Endothelial cell of umbilical vein (primary cell): ENCODE measurements around the gene CACNA1C. TPM values are rescaled to one million over a fixed set of nuclear protein-coding genes. Genes with fewer than 3 reads are reported as not detected.

Experiments used
- BruUV-seq: library from RNA; stranded (reverse); fragments of 400-500 nt; replicated peaks from 2 replicates; lab custom pipeline; 2021; lab: Mats Ljungman, UMichigan
- CTCF ChIA-PET: fragments of 300-600, 350-600 bp; sonication (Branson Sonifier 250); formaldehyde crosslinking; loops from one replicate; lab custom pipeline; 2021; ENCODE audit warnings: antibody characterized with exemption, inconsistent platforms; lab: Charles Lee
- POLR2A ChIA-PET: fragments of 300-600, 350-600 bp; sonication (Branson Sonifier 250); formaldehyde crosslinking; loops from one replicate; lab custom pipeline; 2021; ENCODE audit warnings: antibody characterized with exemption, inconsistent platforms; lab: Charles Lee
- DNase-seq: peaks from one replicate; pipeline ENCODE4 v3.0.0-alpha.2; 2011; ENCODE audit warnings: low read depth, low spot score
- FAIRE-seq: peaks from 2 replicates; lab custom pipeline; 2011; peaks lifted over from hg19 to GRCh38; lab: Jason Lieb, UNC
- H2AFZ ChIP-seq: 2 replicates; pipeline ENCODE4 v1.6.0; 2012; ENCODE audit warnings: low read depth, low read length, control low read depth, inconsistent platforms
- H3K27ac ChIP-seq: 2 replicates; pipeline ENCODE4 v1.5.1; 2011; ENCODE audit warnings: low read depth, mild to moderate bottlenecking, control low read depth, low read length, moderate library complexity; ENCODE audit not compliant: insufficient read depth
- H3K27me3 ChIP-seq, 2 experiments: 2 replicates each; pipeline versions ENCODE4 v1.6.0 to v1.6.1; 2011; ENCODE audit warnings: low read length in 2 of 2, mixed read lengths in 1 of 2; ENCODE audit not compliant: control insufficient read depth in 2 of 2, insufficient read depth in 2 of 2
- H3K36me3 ChIP-seq, 2 experiments: 2 replicates in 1 of 2; 3 replicates in 1 of 2; pipeline ENCODE4 v1.5.1; 2011; ENCODE audit warnings: low read length in 2 of 2, mild to moderate bottlenecking in 1 of 2, moderate library complexity in 1 of 2; ENCODE audit not compliant: control insufficient read depth in 2 of 2, insufficient read depth in 2 of 2; ENCODE audit errors: extremely low read depth in 1 of 2
- H3K4me1 ChIP-seq: 3 replicates; pipeline ENCODE4 v1.5.1; 2011; ENCODE audit warnings: mild to moderate bottlenecking, low read length; ENCODE audit not compliant: control insufficient read depth, insufficient read depth; ENCODE audit errors: extremely low read depth
- H3K4me2 ChIP-seq: 2 replicates; pipeline ENCODE4 v1.6.1; 2011; ENCODE audit warnings: low read length, control low read depth, mixed read lengths; ENCODE audit not compliant: insufficient read depth
- H3K4me3 ChIP-seq, 3 experiments: fragments of 200-600 bp in 1 of 3; sonication (generic), shearing (Covaris generic) in 1 of 3; replicated peaks in 1 of 3; 2 replicates each; pipeline ENCODE4 v1.5.1; 2011 to 2016; ENCODE audit warnings: control low read depth in 3 of 3, low read length in 3 of 3, mild to moderate bottlenecking in 2 of 3, inconsistent platforms in 1 of 3, low read depth in 1 of 3, moderate library complexity in 1 of 3; ENCODE audit not compliant: insufficient read depth in 1 of 3
- H3K79me2 ChIP-seq: 2 replicates; pipeline ENCODE4 v1.6.0; 2012; ENCODE audit warnings: low read length, inconsistent platforms; ENCODE audit not compliant: control insufficient read depth, insufficient read depth
- H3K9ac ChIP-seq: replicated peaks from 2 replicates; pipeline ENCODE3; 2011; ENCODE audit warnings: low read length, control low read depth; ENCODE audit not compliant: insufficient read depth; ENCODE audit errors: extremely low read depth
- H3K9me1 ChIP-seq: replicated peaks from 3 replicates; pipeline ENCODE4 v1.6.0; 2011; ENCODE audit warnings: mild to moderate bottlenecking, low read length; ENCODE audit not compliant: control insufficient read depth, insufficient read depth; ENCODE audit errors: extremely low read depth
- H3K9me3 ChIP-seq: replicated peaks from 2 replicates; pipeline ENCODE4 v1.5.1; 2012; ENCODE audit warnings: low read length, inconsistent platforms; ENCODE audit not compliant: control insufficient read depth, insufficient read depth
- H4K20me1 ChIP-seq: replicated peaks from 2 replicates; pipeline ENCODE3; 2011; ENCODE audit warnings: mild to moderate bottlenecking, low read length; ENCODE audit not compliant: control insufficient read depth, insufficient read depth; ENCODE audit errors: extremely low read depth
- EZH2 ChIP-seq: IDR thresholded peaks from 2 replicates; pipeline ENCODE4 v1.6.1; 2012; ENCODE audit warnings: borderline replicate concordance, low read depth, mild to moderate bottlenecking, moderate library complexity, low read length, inconsistent platforms; ENCODE audit not compliant: severe bottlenecking
- FOS ChIP-seq: IDR thresholded peaks from 2 replicates; pipeline ENCODE4 v1.6.1; 2011; ENCODE audit warnings: mild to moderate bottlenecking, low read length, moderate library complexity, borderline replicate concordance; ENCODE audit not compliant: insufficient read depth
- GATA2 ChIP-seq: IDR thresholded peaks from 2 replicates; pipeline ENCODE4 v1.7.0; 2011; ENCODE audit warnings: low read depth, mild to moderate bottlenecking, moderate library complexity, mixed read lengths, low read length; ENCODE audit not compliant: insufficient read length, insufficient read depth
- JUN ChIP-seq: IDR thresholded peaks from 2 replicates; pipeline ENCODE4 v1.6.1; 2011; ENCODE audit warnings: borderline replicate concordance, low read depth; ENCODE audit not compliant: insufficient read length, insufficient read depth
- MYC ChIP-seq: IDR thresholded peaks from one replicate; pipeline ENCODE4 v1.6.1; 2011; ENCODE audit warnings: mild to moderate bottlenecking, low read depth, low read length
- POLR2A ChIP-seq: IDR thresholded peaks from 2 replicates; pipeline ENCODE4 v1.6.1; 2012; ENCODE audit warnings: low read depth, mild to moderate bottlenecking, control low read depth, low read length
- POLR2AphosphoS5 ChIP-seq: IDR thresholded peaks from 2 replicates; pipeline ENCODE4 v1.6.1; 2012; ENCODE audit warnings: low read depth, mild to moderate bottlenecking, control low read depth, low read length, moderate library complexity; ENCODE audit not compliant: insufficient read depth
- dilution Hi-C: fragments of 300-500 bp; cut with MboI; formaldehyde crosslinking; loops from one replicate; pipeline ENCODE4 v1.15.0; 2019; ENCODE audit warnings: low sequenced_read_pairs; ENCODE audit not compliant: extremely low pct_ligation_motif_present
- intact Hi-C: fragments of 100-400 bp; cut with micrococcal nuclease; formaldehyde crosslinking; loops from one replicate; pipeline ENCODE4 v1.10.0; 2022
- polyA plus RNA-seq, 4 experiments: library from polyadenylated mRNA; depleted of rRNA in 3 of 4; stranded (reverse) in 3 of 4; unstranded in 1 of 4; fragments of >200 nt; gene quantifications; 2 replicates each; pipeline versions ENCODE4 v1.2.1 to v1.2.3, GENCODE V29; 2011 to 2012; ENCODE audit warnings: missing spikeins in 1 of 4
- total RNA-seq: library from RNA; stranded (reverse); gene quantifications from 2 replicates; pipeline ENCODE4 v1.2.3, GENCODE V29; 2021
- TF ChIP-seq, protein P1 (sequence below): IDR thresholded peaks from 2 replicates; pipeline ENCODE4 v1.6.1; 2011; ENCODE audit not compliant: insufficient read depth, insufficient read length
- TF ChIP-seq, protein P2 (sequence below), 2 donors: IDR thresholded peaks; 1 replicate in 1 of 2; 2 replicates in 1 of 2; pipeline ENCODE4 v1.5.1; 2011; ENCODE audit warnings: low read length in 2 of 2, mild to moderate bottlenecking in 2 of 2, moderate library complexity in 2 of 2, control low read depth in 1 of 2, inconsistent platforms in 1 of 2, low read depth in 1 of 2; ENCODE audit not compliant: insufficient read depth in 1 of 2; ENCODE audit errors: extremely low read depth in 1 of 2

CACNA1C gene
- total and polyA plus RNA-seq, 2 donors (not counting 3 experiments of a cell fraction or from before 2014, with no cell fraction given): not detected

DNA sequence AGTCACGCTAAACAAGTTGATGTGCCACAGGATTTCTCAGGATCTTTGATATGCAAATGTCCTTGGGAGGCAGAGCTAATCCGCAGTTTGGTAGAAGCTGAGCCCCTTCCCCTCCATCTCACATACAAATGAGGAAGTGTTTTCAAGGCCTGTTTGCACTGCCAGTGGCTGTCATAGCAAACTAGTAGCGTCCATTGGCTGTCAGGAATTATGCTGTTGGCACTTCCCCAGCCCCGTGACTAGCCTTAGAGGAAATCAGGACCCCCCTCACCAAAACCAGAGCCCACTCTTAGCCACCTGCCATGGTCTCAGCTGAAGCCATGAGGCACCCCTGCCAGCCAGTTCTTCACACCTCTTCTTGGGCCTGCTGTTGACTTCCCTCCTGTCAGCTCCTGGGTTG, 253.9 kb downstream of the CACNA1C start:
- no peaks in the 10 kb centered on the region for H4K20me1 ChIP-seq
- FAIRE-seq (no peak), DNase-seq (no peak)
- CTCF ChIA-PET: interaction anchor here (1.1 kb wide), 1 partner anchor 13 kb away, joined by 3 read pairs; no protein-coding TSS in a partner anchor
- intact Hi-C loops (no loop called here), dilution Hi-C loops (no loop called here)
- H3K9me1 ChIP-seq: no peaks in the 10 kb centered on the region
- POLR2A ChIA-PET: no interaction called here
- no peaks in the 10 kb centered on the region for H3K4me1 ChIP-seq
- TF ChIP-seq EZH2 (no peak), GATA2 (no peak), MYC (no peak), POLR2AphosphoS5 (no peak), JUN (no peak), POLR2A (no peak), FOS (no peak)
- TF ChIP-seq, protein P1, sequence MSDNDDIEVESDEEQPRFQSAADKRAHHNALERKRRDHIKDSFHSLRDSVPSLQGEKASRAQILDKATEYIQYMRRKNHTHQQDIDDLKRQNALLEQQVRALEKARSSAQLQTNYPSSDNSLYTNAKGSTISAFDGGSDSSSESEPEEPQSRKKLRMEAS: no peak
- TF ChIP-seq, protein P2, sequence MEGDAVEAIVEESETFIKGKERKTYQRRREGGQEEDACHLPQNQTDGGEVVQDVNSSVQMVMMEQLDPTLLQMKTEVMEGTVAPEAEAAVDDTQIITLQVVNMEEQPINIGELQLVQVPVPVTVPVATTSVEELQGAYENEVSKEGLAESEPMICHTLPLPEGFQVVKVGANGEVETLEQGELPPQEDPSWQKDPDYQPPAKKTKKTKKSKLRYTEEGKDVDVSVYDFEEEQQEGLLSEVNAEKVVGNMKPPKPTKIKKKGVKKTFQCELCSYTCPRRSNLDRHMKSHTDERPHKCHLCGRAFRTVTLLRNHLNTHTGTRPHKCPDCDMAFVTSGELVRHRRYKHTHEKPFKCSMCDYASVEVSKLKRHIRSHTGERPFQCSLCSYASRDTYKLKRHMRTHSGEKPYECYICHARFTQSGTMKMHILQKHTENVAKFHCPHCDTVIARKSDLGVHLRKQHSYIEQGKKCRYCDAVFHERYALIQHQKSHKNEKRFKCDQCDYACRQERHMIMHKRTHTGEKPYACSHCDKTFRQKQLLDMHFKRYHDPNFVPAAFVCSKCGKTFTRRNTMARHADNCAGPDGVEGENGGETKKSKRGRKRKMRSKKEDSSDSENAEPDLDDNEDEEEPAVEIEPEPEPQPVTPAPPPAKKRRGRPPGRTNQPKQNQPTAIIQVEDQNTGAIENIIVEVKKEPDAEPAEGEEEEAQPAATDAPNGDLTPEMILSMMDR (IDR thresholded peaks at IDR 0.05; ENCODE audit: extremely low read depth in 1 of 2, insufficient read depth in 1 of 2, low read depth in 1 of 2, low read length in 2 of 2): no peak
- H2AFZ ChIP-seq: no peak overlapping the region
- H3K9me3 ChIP-seq: no peaks in the 10 kb centered on the region
- H3K4me3 ChIP-seq: no peak overlapping the region
- no peak overlapping the region for H3K9ac ChIP-seq
- H3K27me3 ChIP-seq: no peaks in the 10 kb centered on the region
- H3K4me2 ChIP-seq: no peak overlapping the region
- no TSS peak for BruUV-seq
- no peak overlapping the region for H3K27ac ChIP-seq
- H3K36me3 ChIP-seq: no peaks in the 10 kb centered on the region
- no peaks in the 10 kb centered on the region for H3K79me2 ChIP-seq
